GM23338 (cell line): ENCODE data around the gene OLIG1. TPM values are rescaled to one million over a fixed set of nuclear protein-coding genes. Genes with fewer than 3 reads are reported as not detected.

ENCODE experiments used
- ATAC-seq: fragments of 200-7000 bp; cut with Tn5 transposase; 3 replicates; pipeline ENCODE4 v1.9.1; 2020
- DNase-seq: peaks from one replicate; pipeline ENCODE4 v3.0.0-alpha.2; 2015; ENCODE audit warnings: low spot score
- H2AFZ ChIP-seq: fragments of 200-600 bp; sonication (generic); 2 replicates; pipeline ENCODE4 v1.8.0; 2016; ENCODE audit warnings: antibody characterized with exemption, mild to moderate bottlenecking, moderate library complexity
- H3F3A ChIP-seq: fragments of 200-600 bp; sonication (generic); replicated peaks from 2 replicates; pipeline ENCODE4 v1.8.0; 2017; ENCODE audit warnings: antibody characterized with exemption, mixed run types, low read depth
- H3K27ac ChIP-seq: fragments of 200-600 bp; sonication (generic); 2 replicates; pipeline ENCODE4 v1.6.1; 2016; ENCODE audit warnings: low read depth
- H3K27me3 ChIP-seq: fragments of 200-600 bp; sonication (generic); 2 replicates; pipeline ENCODE4 v1.8.0; 2016; ENCODE audit warnings: mild to moderate bottlenecking, mixed run types, moderate library complexity; ENCODE audit not compliant: insufficient read depth
- H3K36me3 ChIP-seq: fragments of 200-600 bp; sonication (generic); 2 replicates; pipeline ENCODE4 v1.8.0; 2016; ENCODE audit warnings: mild to moderate bottlenecking; ENCODE audit not compliant: insufficient read depth
- H3K4me1 ChIP-seq: fragments of 200-600 bp; sonication (generic); 2 replicates; pipeline ENCODE4 v1.8.0; 2016; ENCODE audit warnings: mild to moderate bottlenecking, moderate library complexity; ENCODE audit not compliant: insufficient read depth
- H3K4me2 ChIP-seq: fragments of 200-600 bp; sonication (generic); 2 replicates; pipeline ENCODE4 v1.7.1; 2017; ENCODE audit warnings: mixed run types
- H3K4me3 ChIP-seq: fragments of 200-600 bp; sonication (generic); 2 replicates; pipeline ENCODE4 v1.6.1; 2016; ENCODE audit warnings: mixed run types
- H3K79me2 ChIP-seq: fragments of 200-600 bp; sonication (generic); replicated peaks from 2 replicates; pipeline ENCODE4 v1.8.0; 2017; ENCODE audit warnings: mild to moderate bottlenecking; ENCODE audit not compliant: insufficient read depth
- H3K9me2 ChIP-seq: fragments of 200-600 bp; sonication (generic); 2 replicates; pipeline ENCODE4 v1.8.0; 2017; ENCODE audit not compliant: insufficient read depth
- H4K20me1 ChIP-seq: fragments of 200-600 bp; sonication (generic); replicated peaks from 2 replicates; pipeline ENCODE4 v1.8.0; 2017; ENCODE audit warnings: mild to moderate bottlenecking; ENCODE audit not compliant: insufficient read depth
- H3K27ac Mint-ChIP-seq: 2 replicates; pipeline ENCODE4 v1.8.0; 2020; ENCODE audit warnings: inconsistent platforms, mild to moderate bottlenecking, moderate library complexity, mixed read lengths
- H3K27me3 Mint-ChIP-seq: 3 replicates; pipeline ENCODE4 v1.8.0; 2022; ENCODE audit warnings: low read depth, mild to moderate bottlenecking, moderate library complexity, mixed read lengths, inconsistent platforms; ENCODE audit not compliant: insufficient read depth, poor library complexity
- H3K36me3 Mint-ChIP-seq: 3 replicates; pipeline ENCODE4 v1.8.0; 2021; ENCODE audit warnings: low read depth, mild to moderate bottlenecking, inconsistent platforms, moderate library complexity, mixed read lengths
- H3K4me1 Mint-ChIP-seq: 3 replicates; pipeline ENCODE4 v1.8.0; 2020; ENCODE audit warnings: mild to moderate bottlenecking, inconsistent platforms, mixed read lengths
- H3K4me3 Mint-ChIP-seq: 3 replicates; pipeline ENCODE4 v1.8.0; 2021; ENCODE audit warnings: moderate library complexity, mild to moderate bottlenecking, inconsistent platforms, mixed read lengths
- H3K9me3 Mint-ChIP-seq: 3 replicates; pipeline ENCODE4 v1.8.0; 2020; ENCODE audit warnings: moderate library complexity, mild to moderate bottlenecking, inconsistent platforms, mixed read lengths
- ETS1 ChIP-seq: IDR thresholded peaks from 2 replicates; pipeline ENCODE4 v1.6.1; 2016; ENCODE audit warnings: antibody characterized with exemption
- EZH2 ChIP-seq: fragments of 200-600 bp; sonication (generic); IDR thresholded peaks from one replicate; pipeline ENCODE4 v1.8.0; 2017; ENCODE audit warnings: antibody characterized with exemption, mild to moderate bottlenecking, low read depth; ENCODE audit not compliant: unreplicated experiment
- EZH2phosphoT487 ChIP-seq: fragments of 200-600 bp; sonication (generic); IDR thresholded peaks from one replicate; pipeline ENCODE4 v1.8.1; 2018; ENCODE audit warnings: antibody characterized with exemption; ENCODE audit not compliant: unreplicated experiment
- NANOG ChIP-seq: IDR thresholded peaks from 2 replicates; pipeline ENCODE4 v1.6.1; 2016; ENCODE audit warnings: antibody characterized with exemption, borderline replicate concordance
- POLR2AphosphoS5 ChIP-seq: IDR thresholded peaks from 2 replicates; pipeline ENCODE4 v1.6.1; 2016; ENCODE audit warnings: antibody characterized with exemption, low read depth
- ZNF331 ChIP-seq: fragments of 250-450 bp; sonication (Bioruptor Pico); IDR thresholded peaks from 2 replicates; pipeline ENCODE4 v1.5.0; 2020; ENCODE audit warnings: low read depth, mild to moderate bottlenecking, moderate library complexity
- polyA plus RNA-seq: library from polyadenylated mRNA; unstranded; fragments of >200 nt; fragmentation: Nextera tagmentation; extraction: Ambion mirVana; gene quantifications from 2 replicates; pipeline ENCODE4 v1.2.1, GENCODE V29; 2016
- total RNA-seq: library from RNA; depleted of rRNA; stranded (reverse); fragments of >200 nt; shearing (Covaris generic); gene quantifications from 2 replicates; pipeline ENCODE4 v1.2.3, GENCODE V29; 2014
- TF ChIP-seq, protein P1 (sequence below), 2 experiments: fragments of 200-600 bp in 1 of 2; sonication (generic) in 1 of 2; conservative IDR thresholded peaks; 2 replicates each; pipeline versions ENCODE4 v1.5.1 to v1.6.1; 2016 to 2017; ENCODE audit warnings: antibody characterized with exemption in 2 of 2, low read depth in 2 of 2, mild to moderate bottlenecking in 2 of 2, moderate library complexity in 1 of 2
- TF ChIP-seq, protein P2 (sequence below): fragments of 250-450 bp; sonication (Bioruptor Pico); IDR thresholded peaks from 2 replicates; pipeline ENCODE4 v1.5.0; 2020; ENCODE audit warnings: mild to moderate bottlenecking, moderate library complexity

OLIG1 gene
- total and polyA plus RNA-seq, 2 experiments from 2014 or later: 0.14 to 0.81 TPM

- H3K27me3 Mint-ChIP-seq: peaks cover 63% of the 10 kb centered on the region
- no peaks in the 10 kb centered on the region for H3K9me2 ChIP-seq
- H3K4me1 ChIP-seq: peaks cover 23% of the 10 kb centered on the region
- no peak overlapping the region for H3K27ac ChIP-seq
- no peaks in the 10 kb centered on the region for H3K36me3 ChIP-seq
- H3K4me1 Mint-ChIP-seq: peaks cover 37% of the 10 kb centered on the region
- no peaks in the 10 kb centered on the region for H3K79me2 ChIP-seq
- peaks cover 12% of the 10 kb centered on the region for H4K20me1 ChIP-seq
- ATAC-seq (peak; percentile 13), DNase-seq (no peak)
- no peak overlapping the region for H3K27ac Mint-ChIP-seq
- H3K36me3 Mint-ChIP-seq: no peaks in the 10 kb centered on the region
- no peaks in the 10 kb centered on the region for H3K9me3 Mint-ChIP-seq
- no peak overlapping the region for H3K4me3 Mint-ChIP-seq
- H3F3A ChIP-seq: no peaks in the 10 kb centered on the region
- TF ChIP-seq EZH2: peak; percentile 11
- no peak for TF ChIP-seq NANOG
- no peak for TF ChIP-seq EZH2phosphoT487
- TF ChIP-seq, protein P1, sequence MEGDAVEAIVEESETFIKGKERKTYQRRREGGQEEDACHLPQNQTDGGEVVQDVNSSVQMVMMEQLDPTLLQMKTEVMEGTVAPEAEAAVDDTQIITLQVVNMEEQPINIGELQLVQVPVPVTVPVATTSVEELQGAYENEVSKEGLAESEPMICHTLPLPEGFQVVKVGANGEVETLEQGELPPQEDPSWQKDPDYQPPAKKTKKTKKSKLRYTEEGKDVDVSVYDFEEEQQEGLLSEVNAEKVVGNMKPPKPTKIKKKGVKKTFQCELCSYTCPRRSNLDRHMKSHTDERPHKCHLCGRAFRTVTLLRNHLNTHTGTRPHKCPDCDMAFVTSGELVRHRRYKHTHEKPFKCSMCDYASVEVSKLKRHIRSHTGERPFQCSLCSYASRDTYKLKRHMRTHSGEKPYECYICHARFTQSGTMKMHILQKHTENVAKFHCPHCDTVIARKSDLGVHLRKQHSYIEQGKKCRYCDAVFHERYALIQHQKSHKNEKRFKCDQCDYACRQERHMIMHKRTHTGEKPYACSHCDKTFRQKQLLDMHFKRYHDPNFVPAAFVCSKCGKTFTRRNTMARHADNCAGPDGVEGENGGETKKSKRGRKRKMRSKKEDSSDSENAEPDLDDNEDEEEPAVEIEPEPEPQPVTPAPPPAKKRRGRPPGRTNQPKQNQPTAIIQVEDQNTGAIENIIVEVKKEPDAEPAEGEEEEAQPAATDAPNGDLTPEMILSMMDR (conservative IDR thresholded peaks at IDR 0.05; ENCODE audit: low read depth in 2 of 2): no peak
- no peak for TF ChIP-seq ZNF331 (CRISPR knock-in tag)
- H3K4me2 ChIP-seq: peak overlapping the region; percentile 29; the same call in 1 of the 2 replicates
- H2AFZ ChIP-seq: no peak overlapping the region
- no peak overlapping the region for H3K4me3 ChIP-seq
- H3K27me3 ChIP-seq: peaks cover 83% of the 10 kb centered on the region
Measured at GRCh38 chr21:33035147-33035546, 34.8 kb upstream of the OLIG1 start.

GRCh38 chr21:33036430-33037162 is 33.3 kb upstream of the OLIG1 start:
- peak overlapping the region; percentile 38; the same call in 1 of the 2 replicates for H3K4me2 ChIP-seq
- TF ChIP-seq ZNF331 (CRISPR knock-in tag) (no peak), EZH2phosphoT487 (no peak), POLR2AphosphoS5 (no peak), EZH2 (no peak), ETS1 (no peak)
- TF ChIP-seq, protein P2, sequence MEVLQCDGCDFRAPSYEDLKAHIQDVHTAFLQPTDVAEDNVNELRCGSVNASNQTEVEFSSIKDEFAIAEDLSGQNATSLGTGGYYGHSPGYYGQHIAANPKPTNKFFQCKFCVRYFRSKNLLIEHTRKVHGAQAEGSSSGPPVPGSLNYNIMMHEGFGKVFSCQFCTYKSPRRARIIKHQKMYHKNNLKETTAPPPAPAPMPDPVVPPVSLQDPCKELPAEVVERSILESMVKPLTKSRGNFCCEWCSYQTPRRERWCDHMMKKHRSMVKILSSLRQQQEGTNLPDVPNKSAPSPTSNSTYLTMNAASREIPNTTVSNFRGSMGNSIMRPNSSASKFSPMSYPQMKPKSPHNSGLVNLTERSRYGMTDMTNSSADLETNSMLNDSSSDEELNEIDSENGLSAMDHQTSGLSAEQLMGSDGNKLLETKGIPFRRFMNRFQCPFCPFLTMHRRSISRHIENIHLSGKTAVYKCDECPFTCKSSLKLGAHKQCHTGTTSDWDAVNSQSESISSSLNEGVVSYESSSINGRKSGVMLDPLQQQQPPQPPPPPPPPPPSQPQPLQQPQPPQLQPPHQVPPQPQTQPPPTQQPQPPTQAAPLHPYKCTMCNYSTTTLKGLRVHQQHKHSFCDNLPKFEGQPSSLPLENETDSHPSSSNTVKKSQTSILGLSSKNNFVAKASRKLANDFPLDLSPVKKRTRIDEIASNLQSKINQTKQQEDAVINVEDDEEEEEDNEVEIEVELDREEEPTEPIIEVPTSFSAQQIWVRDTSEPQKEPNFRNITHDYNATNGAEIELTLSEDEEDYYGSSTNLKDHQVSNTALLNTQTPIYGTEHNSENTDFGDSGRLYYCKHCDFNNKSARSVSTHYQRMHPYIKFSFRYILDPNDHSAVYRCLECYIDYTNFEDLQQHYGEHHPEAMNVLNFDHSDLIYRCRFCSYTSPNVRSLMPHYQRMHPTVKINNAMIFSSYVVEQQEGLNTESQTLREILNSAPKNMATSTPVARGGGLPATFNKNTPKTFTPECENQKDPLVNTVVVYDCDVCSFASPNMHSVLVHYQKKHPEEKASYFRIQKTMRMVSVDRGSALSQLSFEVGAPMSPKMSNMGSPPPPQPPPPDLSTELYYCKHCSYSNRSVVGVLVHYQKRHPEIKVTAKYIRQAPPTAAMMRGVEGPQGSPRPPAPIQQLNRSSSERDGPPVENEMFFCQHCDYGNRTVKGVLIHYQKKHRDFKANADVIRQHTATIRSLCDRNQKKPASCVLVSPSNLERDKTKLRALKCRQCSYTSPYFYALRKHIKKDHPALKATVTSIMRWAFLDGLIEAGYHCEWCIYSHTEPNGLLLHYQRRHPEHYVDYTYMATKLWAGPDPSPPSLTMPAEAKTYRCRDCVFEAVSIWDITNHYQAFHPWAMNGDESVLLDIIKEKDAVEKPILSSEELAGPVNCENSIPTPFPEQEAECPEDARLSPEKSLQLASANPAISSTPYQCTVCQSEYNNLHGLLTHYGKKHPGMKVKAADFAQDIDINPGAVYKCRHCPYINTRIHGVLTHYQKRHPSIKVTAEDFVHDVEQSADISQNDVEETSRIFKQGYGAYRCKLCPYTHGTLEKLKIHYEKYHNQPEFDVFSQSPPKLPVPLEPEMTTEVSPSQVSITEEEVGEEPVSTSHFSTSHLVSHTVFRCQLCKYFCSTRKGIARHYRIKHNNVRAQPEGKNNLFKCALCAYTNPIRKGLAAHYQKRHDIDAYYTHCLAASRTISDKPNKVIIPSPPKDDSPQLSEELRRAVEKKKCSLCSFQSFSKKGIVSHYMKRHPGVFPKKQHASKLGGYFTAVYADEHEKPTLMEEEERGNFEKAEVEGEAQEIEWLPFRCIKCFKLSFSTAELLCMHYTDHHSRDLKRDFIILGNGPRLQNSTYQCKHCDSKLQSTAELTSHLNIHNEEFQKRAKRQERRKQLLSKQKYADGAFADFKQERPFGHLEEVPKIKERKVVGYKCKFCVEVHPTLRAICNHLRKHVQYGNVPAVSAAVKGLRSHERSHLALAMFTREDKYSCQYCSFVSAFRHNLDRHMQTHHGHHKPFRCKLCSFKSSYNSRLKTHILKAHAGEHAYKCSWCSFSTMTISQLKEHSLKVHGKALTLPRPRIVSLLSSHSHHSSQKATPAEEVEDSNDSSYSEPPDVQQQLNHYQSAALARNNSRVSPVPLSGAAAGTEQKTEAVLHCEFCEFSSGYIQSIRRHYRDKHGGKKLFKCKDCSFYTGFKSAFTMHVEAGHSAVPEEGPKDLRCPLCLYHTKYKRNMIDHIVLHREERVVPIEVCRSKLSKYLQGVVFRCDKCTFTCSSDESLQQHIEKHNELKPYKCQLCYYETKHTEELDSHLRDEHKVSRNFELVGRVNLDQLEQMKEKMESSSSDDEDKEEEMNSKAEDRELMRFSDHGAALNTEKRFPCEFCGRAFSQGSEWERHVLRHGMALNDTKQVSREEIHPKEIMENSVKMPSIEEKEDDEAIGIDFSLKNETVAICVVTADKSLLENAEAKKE: no peak
- TF ChIP-seq, protein P1 (conservative IDR thresholded peaks at IDR 0.05; ENCODE audit: low read depth in 2 of 2): no peak

More at GRCh38 chr21:33036430-33037162, 33.3 kb upstream of the OLIG1 start:
- ATAC-seq: no peak
- no peak overlapping the region for H3K27ac ChIP-seq
- no peak for DNase-seq
- peaks cover 11% of the 10 kb centered on the region for H4K20me1 ChIP-seq
- H3F3A ChIP-seq: no peaks in the 10 kb centered on the region
- H3K36me3 ChIP-seq: no peaks in the 10 kb centered on the region
- H3K79me2 ChIP-seq: no peaks in the 10 kb centered on the region
- no peak overlapping the region for H3K4me3 ChIP-seq
- Mint-ChIP-seq H3K4me1 (peaks cover 36% of the 10 kb centered on the region), H3K27me3 (peaks cover 48% of the 10 kb centered on the region), H3K27ac (no peak overlapping the region), H3K9me3 (no peaks in the 10 kb centered on the region), H3K36me3 (no peaks in the 10 kb centered on the region), H3K4me3 (no peak overlapping the region; the same call in 2 of the 3 replicates)
- H3K4me1 ChIP-seq: peaks cover 21% of the 10 kb centered on the region
- H3K27me3 ChIP-seq: peaks cover 68% of the 10 kb centered on the region
- no peak overlapping the region for H2AFZ ChIP-seq
- H3K9me2 ChIP-seq: no peaks in the 10 kb centered on the region
